ENCODE measurements around the gene CCNK. TPM values are rescaled to one million over a fixed set of nuclear protein-coding genes. Genes with fewer than 3 reads are reported as not detected.

Gene CCNK
- total and polyA plus RNA-seq, 2 of the 13 experiments (the other 11 are each of a cell fraction or from before 2014, with no cell fraction given): 4.9 to 9.7 TPM

DNA sequence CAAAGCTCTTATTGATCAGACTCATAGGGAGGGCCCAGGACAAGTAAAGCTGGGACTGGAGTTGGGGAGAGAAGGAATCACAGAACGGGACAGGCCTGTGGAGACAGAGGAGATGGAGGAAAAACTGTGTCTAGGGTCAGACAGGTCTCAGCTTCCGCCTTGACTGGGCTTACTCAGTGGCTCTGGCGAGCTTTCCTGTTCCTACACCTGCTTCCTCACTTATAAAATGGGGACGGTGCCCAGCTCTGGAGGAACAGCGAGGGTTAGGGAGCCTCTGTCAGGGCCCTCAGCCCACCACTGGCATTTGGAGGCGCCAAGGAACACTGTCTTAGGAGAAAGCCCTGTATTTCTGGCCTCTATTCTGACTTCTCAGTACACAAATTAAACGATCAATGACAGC lies 35.3 kb upstream of the CCNK start:
- BruUV-seq (replicated peaks): no TSS peak
- H3K9ac ChIP-seq (ENCODE audit: insufficient read depth, low read depth, low read length): no peak overlapping the region
- H3K79me2 ChIP-seq (ENCODE audit: insufficient read depth, low read length): no peaks in the 10 kb centered on the region
- FAIRE-seq (no peak), DNase-seq (ENCODE audit: low spot score) (no peak), ATAC-seq (no peak)
- TF ChIP-seq, protein P1, sequence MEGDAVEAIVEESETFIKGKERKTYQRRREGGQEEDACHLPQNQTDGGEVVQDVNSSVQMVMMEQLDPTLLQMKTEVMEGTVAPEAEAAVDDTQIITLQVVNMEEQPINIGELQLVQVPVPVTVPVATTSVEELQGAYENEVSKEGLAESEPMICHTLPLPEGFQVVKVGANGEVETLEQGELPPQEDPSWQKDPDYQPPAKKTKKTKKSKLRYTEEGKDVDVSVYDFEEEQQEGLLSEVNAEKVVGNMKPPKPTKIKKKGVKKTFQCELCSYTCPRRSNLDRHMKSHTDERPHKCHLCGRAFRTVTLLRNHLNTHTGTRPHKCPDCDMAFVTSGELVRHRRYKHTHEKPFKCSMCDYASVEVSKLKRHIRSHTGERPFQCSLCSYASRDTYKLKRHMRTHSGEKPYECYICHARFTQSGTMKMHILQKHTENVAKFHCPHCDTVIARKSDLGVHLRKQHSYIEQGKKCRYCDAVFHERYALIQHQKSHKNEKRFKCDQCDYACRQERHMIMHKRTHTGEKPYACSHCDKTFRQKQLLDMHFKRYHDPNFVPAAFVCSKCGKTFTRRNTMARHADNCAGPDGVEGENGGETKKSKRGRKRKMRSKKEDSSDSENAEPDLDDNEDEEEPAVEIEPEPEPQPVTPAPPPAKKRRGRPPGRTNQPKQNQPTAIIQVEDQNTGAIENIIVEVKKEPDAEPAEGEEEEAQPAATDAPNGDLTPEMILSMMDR (CRISPR knock-in tag; IDR thresholded peaks at IDR 0.05): no peak
- TF ChIP-seq, protein P2, sequence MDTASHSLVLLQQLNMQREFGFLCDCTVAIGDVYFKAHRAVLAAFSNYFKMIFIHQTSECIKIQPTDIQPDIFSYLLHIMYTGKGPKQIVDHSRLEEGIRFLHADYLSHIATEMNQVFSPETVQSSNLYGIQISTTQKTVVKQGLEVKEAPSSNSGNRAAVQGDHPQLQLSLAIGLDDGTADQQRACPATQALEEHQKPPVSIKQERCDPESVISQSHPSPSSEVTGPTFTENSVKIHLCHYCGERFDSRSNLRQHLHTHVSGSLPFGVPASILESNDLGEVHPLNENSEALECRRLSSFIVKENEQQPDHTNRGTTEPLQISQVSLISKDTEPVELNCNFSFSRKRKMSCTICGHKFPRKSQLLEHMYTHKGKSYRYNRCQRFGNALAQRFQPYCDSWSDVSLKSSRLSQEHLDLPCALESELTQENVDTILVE (CRISPR knock-in tag; IDR thresholded peaks at IDR 0.05): no peak
- TF ChIP-seq RBFOX2 (IDR thresholded peaks at IDR 0.05; ENCODE audit: low read depth, low read length): no peak
- no peak for TF ChIP-seq EHMT2 (IDR thresholded peaks at IDR 0.05; ENCODE audit: borderline replicate concordance, low read depth, low read length)
- in situ Hi-C loops (cut with HindIII; ENCODE audit: extremely low pct_ligation_motif_present, low pct_unique_long_range_greater_than_20kb): no loop called here
- CTCF ChIA-PET (ENCODE audit: low intra/inter-chr PET ratio, low total read pairs): no interaction called here
- no peak overlapping the region for H2AFZ ChIP-seq (ENCODE audit: low read length)
- H3K4me2 ChIP-seq (ENCODE audit: low read depth, low read length): no peak overlapping the region
- peaks cover 12 to 35% of the 10 kb centered on the region in 2 experiments for H3K36me3 ChIP-seq (replicated peaks in 1 of 2; ENCODE audit: control insufficient read depth in 1 of 2, insufficient read depth in 2 of 2, low read length in 2 of 2)
- H3K27ac ChIP-seq (ENCODE audit: extremely low read length, insufficient read depth, low read length): no peak overlapping the region
- no peaks in the 10 kb centered on the region for H3K4me1 ChIP-seq (ENCODE audit: insufficient read depth, low read length)
- POLR2A ChIA-PET: no interaction called here
- 98% methylated on average over 7 of the region's 7 CpGs for WGBS (ENCODE audit: low lambda C conversion rate)
- no peaks in the 10 kb centered on the region for H3K27me3 ChIP-seq (ENCODE audit: control insufficient read depth in 1 of 2, insufficient read depth in 2 of 2, low read length in 2 of 2)
- H3K9me3 ChIP-seq (ENCODE audit: low read length): no peaks in the 10 kb centered on the region
- no peak overlapping the region for H3K4me3 ChIP-seq (replicated peaks in 1 of 3; ENCODE audit: insufficient read depth in 1 of 3, low read depth in 2 of 3, low read length in 3 of 3)
- no peaks in the 10 kb centered on the region for H4K20me1 ChIP-seq (ENCODE audit: insufficient read depth, low read length)
- intact Hi-C loops (cut with micrococcal nuclease; ENCODE audit: unreplicated experiment): no loop called here

DNA sequence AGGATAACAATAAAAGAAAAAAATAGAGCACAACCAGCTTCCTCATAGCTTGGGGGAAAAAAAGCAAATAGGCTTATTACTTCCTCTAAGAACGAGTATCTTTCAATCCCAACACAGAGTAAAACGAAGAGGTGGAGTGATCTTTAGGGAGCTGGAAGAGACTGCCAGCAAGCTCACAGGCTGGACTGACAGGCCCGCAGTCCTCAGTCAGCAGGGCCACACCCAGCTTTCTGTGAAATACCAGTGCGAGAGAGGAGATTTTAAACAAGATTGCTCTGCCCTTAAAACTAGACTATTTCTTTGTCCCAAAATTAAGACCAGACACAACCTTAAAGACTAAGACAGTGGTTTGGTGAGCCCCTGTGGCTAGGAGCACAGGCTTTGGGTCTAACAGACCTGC lies 33.5 kb upstream of the CCNK start:
- Histone ChIP-seq H2AFZ (ENCODE audit: low read length) (no peak overlapping the region), H3K9ac (ENCODE audit: insufficient read depth, low read depth, low read length) (no peak overlapping the region), H3K4me3 (replicated peaks in 1 of 3; ENCODE audit: insufficient read depth in 1 of 3, low read depth in 2 of 3, low read length in 3 of 3) (no peak overlapping the region), H3K4me2 (ENCODE audit: low read depth, low read length) (no peak overlapping the region), H3K79me2 (ENCODE audit: insufficient read depth, low read length) (no peaks in the 10 kb centered on the region), H3K36me3 (replicated peaks in 1 of 2; ENCODE audit: control insufficient read depth in 1 of 2, insufficient read depth in 2 of 2, low read length in 2 of 2) (peaks cover 12 to 33% of the 10 kb centered on the region in 2 experiments), H3K27ac (ENCODE audit: extremely low read length, insufficient read depth, low read length) (no peak overlapping the region), H3K4me1 (ENCODE audit: insufficient read depth, low read length) (peaks cover 7% of the 10 kb centered on the region; the same call in 1 of the 2 replicates), H4K20me1 (ENCODE audit: insufficient read depth, low read length) (no peaks in the 10 kb centered on the region), H3K27me3 (ENCODE audit: control insufficient read depth in 1 of 2, insufficient read depth in 2 of 2, low read length in 2 of 2) (no peaks in the 10 kb centered on the region), H3K9me3 (ENCODE audit: low read length) (no peaks in the 10 kb centered on the region)
- intact Hi-C loops (cut with micrococcal nuclease; ENCODE audit: unreplicated experiment): no loop called here
- in situ Hi-C loops (cut with HindIII; ENCODE audit: extremely low pct_ligation_motif_present, low pct_unique_long_range_greater_than_20kb): no loop called here
- ChIA-PET POLR2A (no interaction called here), CTCF (ENCODE audit: low intra/inter-chr PET ratio, low total read pairs) (no interaction called here)
- FAIRE-seq (no peak), DNase-seq (ENCODE audit: low spot score) (no peak), ATAC-seq (no peak)
- WGBS (ENCODE audit: low lambda C conversion rate): 94% methylated on average over 4 of the region's 4 CpGs
- no TSS peak for BruUV-seq (replicated peaks)
- TF ChIP-seq IRX3 (CRISPR knock-in tag; IDR thresholded peaks at IDR 0.05; ENCODE audit: borderline replicate concordance, low read depth): no peak
- TF ChIP-seq, protein P3, sequence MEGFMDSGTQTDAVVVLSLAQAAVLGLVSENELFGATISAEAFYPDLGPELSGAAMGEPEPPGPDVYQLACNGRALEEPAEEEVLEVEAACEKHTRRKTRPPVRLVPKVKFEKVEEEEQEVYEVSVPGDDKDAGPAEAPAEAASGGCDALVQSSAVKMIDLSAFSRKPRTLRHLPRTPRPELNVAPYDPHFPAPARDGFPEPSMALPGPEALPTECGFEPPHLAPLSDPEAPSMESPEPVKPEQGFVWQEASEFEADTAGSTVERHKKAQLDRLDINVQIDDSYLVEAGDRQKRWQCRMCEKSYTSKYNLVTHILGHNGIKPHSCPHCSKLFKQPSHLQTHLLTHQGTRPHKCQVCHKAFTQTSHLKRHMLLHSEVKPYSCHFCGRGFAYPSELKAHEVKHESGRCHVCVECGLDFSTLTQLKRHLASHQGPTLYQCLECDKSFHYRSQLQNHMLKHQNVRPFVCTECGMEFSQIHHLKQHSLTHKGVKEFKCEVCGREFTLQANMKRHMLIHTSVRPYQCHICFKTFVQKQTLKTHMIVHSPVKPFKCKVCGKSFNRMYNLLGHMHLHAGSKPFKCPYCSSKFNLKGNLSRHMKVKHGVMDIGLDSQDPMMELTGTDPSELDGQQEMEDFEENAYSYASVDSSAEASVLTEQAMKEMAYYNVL (CRISPR knock-in tag; IDR thresholded peaks at IDR 0.05; ENCODE audit: borderline replicate concordance): no peak
- TF ChIP-seq SUZ12 (IDR thresholded peaks at IDR 0.05; ENCODE audit: low read depth, low read length): no peak
- TF ChIP-seq, protein P4, sequence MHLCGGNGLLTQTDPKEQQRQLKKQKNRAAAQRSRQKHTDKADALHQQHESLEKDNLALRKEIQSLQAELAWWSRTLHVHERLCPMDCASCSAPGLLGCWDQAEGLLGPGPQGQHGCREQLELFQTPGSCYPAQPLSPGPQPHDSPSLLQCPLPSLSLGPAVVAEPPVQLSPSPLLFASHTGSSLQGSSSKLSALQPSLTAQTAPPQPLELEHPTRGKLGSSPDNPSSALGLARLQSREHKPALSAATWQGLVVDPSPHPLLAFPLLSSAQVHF (CRISPR knock-in tag; IDR thresholded peaks at IDR 0.05): no peak
- TF ChIP-seq, protein P5, sequence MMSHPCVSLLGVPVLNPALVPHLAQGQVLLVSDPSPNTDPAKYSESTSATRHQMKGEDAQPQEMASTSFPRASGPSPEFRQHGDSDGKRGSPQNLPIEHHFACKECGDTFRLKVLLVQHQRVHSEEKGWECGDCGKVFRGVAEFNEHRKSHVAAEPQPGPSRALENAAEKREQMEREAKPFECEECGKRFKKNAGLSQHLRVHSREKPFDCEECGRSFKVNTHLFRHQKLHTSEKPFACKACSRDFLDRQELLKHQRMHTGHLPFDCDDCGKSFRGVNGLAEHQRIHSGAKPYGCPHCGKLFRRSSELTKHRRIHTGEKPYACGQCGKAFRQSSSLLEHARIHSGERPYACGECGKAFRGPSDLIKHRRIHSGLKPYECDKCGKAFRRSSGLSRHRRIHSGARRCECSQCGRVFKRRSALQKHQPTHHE (CRISPR knock-in tag; IDR thresholded peaks at IDR 0.05; ENCODE audit: borderline replicate concordance): no peak
- TF ChIP-seq EED (CRISPR knock-in tag; IDR thresholded peaks at IDR 0.05): no peak
- no peak for TF ChIP-seq RFX5 (IDR thresholded peaks at IDR 0.05; ENCODE audit: low read depth, low read length)
- TF ChIP-seq ZNF251 (CRISPR knock-in tag; IDR thresholded peaks at IDR 0.05): no peak

Data from HepG2 (cell line).